Gastroesophageal sphincter (tissue), 3 donors: ENCODE data around the gene DAB1.

ENCODE experiments used
- CTCF ChIP-seq, 4 experiments: fragments of 200-600 bp in 2 of 4; fragments of 450-650 bp in 2 of 4; sonication (generic) in 1 of 4; IDR thresholded peaks; one replicate each; pipeline ENCODE4 v1.5.1; 2017 to 2019; ENCODE audit warnings: antibody characterized with exemption in 4 of 4, mild to moderate bottlenecking in 2 of 4, moderate library complexity in 2 of 4
- EP300 ChIP-seq: sonication (generic); formaldehyde crosslinking; IDR thresholded peaks from one replicate; pipeline ENCODE4 v1.6.1; 2017; ENCODE audit warnings: antibody characterized with exemption, mild to moderate bottlenecking
- POLR2A ChIP-seq, 2 donors: fragments of 450-650 bp; IDR thresholded peaks; one replicate each; pipeline ENCODE4 v1.6.1; 2017; ENCODE audit warnings: antibody characterized with exemption in 2 of 2, mild to moderate bottlenecking in 2 of 2, moderate library complexity in 1 of 2
- POLR2AphosphoS5 ChIP-seq: sonication (generic); formaldehyde crosslinking; IDR thresholded peaks from one replicate; pipeline ENCODE4 v1.6.1; 2017; ENCODE audit warnings: antibody characterized with exemption

- TF ChIP-seq CTCF (IDR thresholded peaks at IDR 0.05): no peak
- TF ChIP-seq EP300: no peak
- TF ChIP-seq POLR2A (IDR thresholded peaks at IDR 0.05): no peak
- no peak for TF ChIP-seq POLR2AphosphoS5
Observed at GRCh38 chr1:56964349-56965017, 459.4 kb downstream of the DAB1 start.
